ENCODE results near the gene NDST1.

- TF ChIP-seq POLR2A (IDR thresholded peaks at IDR 0.05), result no peak
- TF ChIP-seq, protein P1, sequence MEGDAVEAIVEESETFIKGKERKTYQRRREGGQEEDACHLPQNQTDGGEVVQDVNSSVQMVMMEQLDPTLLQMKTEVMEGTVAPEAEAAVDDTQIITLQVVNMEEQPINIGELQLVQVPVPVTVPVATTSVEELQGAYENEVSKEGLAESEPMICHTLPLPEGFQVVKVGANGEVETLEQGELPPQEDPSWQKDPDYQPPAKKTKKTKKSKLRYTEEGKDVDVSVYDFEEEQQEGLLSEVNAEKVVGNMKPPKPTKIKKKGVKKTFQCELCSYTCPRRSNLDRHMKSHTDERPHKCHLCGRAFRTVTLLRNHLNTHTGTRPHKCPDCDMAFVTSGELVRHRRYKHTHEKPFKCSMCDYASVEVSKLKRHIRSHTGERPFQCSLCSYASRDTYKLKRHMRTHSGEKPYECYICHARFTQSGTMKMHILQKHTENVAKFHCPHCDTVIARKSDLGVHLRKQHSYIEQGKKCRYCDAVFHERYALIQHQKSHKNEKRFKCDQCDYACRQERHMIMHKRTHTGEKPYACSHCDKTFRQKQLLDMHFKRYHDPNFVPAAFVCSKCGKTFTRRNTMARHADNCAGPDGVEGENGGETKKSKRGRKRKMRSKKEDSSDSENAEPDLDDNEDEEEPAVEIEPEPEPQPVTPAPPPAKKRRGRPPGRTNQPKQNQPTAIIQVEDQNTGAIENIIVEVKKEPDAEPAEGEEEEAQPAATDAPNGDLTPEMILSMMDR (IDR thresholded peaks at IDR 0.05), result no peak
Observed at GRCh38 chr5:150556106-150556505, 48.2 kb downstream of the NDST1 start.
